SK-N-MC (cell line): ENCODE results near the gene ZNF440.
"Not testable (repeated sequence)": the region's sequence is repeated elsewhere in the genome, so short reads cannot be mapped to it uniquely, and the experiment has no call there.

Experiments used
- EZH2 ChIP-seq: fragments of 200-600 bp; sonication (generic); IDR thresholded peaks from one replicate; pipeline ENCODE4 v1.6.1; 2017; ENCODE audit warnings: antibody characterized with exemption
- POLR2AphosphoS5 ChIP-seq: IDR thresholded peaks from 2 replicates; pipeline ENCODE4 v1.6.1; 2012; ENCODE audit warnings: mild to moderate bottlenecking, low read depth, low read length, borderline replicate concordance

DNA sequence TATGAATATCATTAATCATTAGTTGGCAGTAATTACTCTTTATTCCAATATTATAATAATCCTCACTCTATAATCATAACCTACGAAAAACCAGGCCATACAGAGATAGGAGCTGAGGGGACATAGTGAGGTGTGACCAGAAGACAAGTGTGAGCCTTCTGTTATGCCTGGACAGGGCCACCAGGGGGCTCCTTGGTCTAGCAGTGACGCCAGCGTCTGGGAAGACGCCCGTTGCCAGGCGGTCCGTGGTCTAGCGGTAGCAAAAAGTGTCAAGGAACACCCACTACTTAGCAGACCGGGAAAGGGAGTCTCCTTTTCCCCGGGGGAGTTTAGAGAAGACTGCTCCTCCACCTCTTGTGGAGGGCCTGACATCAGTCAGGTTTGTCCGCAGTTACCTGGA lies 42.6 kb upstream of the ZNF440 start:
- not testable (repeated sequence) for TF ChIP-seq POLR2AphosphoS5, EZH2
